Endodermal cell (in vitro differentiated cells): Measurements from ENCODE around the gene UBTF. TPM values are rescaled to one million over a fixed set of nuclear protein-coding genes. Genes with fewer than 3 reads are reported as not detected.

Experiments used
- DNase-seq: peaks from one replicate; pipeline ENCODE4 v3.0.0-alpha.2; 2017
- H3K27ac ChIP-seq: 2 replicates; pipeline ENCODE4 v1.5.1; 2013; ENCODE audit warnings: mild to moderate bottlenecking, low read depth, low read length, moderate library complexity
- H3K27me3 ChIP-seq: 2 replicates; pipeline ENCODE4 v1.6.1; 2013; ENCODE audit warnings: mild to moderate bottlenecking, low read length, moderate library complexity; ENCODE audit not compliant: insufficient read depth, control insufficient read depth, poor library complexity, severe bottlenecking
- H3K36me3 ChIP-seq: 2 replicates; pipeline ENCODE4 v1.7.0; 2013; ENCODE audit warnings: mild to moderate bottlenecking, low read length, moderate library complexity; ENCODE audit not compliant: control insufficient read depth, insufficient read depth
- H3K4me1 ChIP-seq: one replicate; pipeline ENCODE4 v1.7.0; 2013; ENCODE audit warnings: low read length; ENCODE audit not compliant: control insufficient read depth, insufficient read depth
- H3K4me3 ChIP-seq: 2 replicates; pipeline ENCODE4 v1.5.1; 2013; ENCODE audit warnings: mild to moderate bottlenecking, low read length, moderate library complexity
- H3K9ac ChIP-seq: 2 replicates; pipeline ENCODE4 v1.6.1; 2013; ENCODE audit warnings: mild to moderate bottlenecking, low read length, moderate library complexity; ENCODE audit not compliant: poor library complexity, severe bottlenecking; ENCODE audit errors: extremely low read depth
- H3K9me3 ChIP-seq: 2 replicates; pipeline ENCODE4 v1.6.1; 2013; ENCODE audit warnings: mild to moderate bottlenecking, low read length, moderate library complexity; ENCODE audit not compliant: control insufficient read depth
- H3K27ac Mint-ChIP-seq: 2 replicates; pipeline ENCODE4 v1.8.0; 2020; ENCODE audit warnings: mixed read lengths
- H3K27me3 Mint-ChIP-seq: 2 replicates; pipeline ENCODE4 v1.8.0; 2021; ENCODE audit warnings: mild to moderate bottlenecking, mixed read lengths; ENCODE audit not compliant: insufficient read depth
- H3K36me3 Mint-ChIP-seq: 2 replicates; pipeline ENCODE4 v1.8.0; 2020; ENCODE audit warnings: low read depth, mixed read lengths
- H3K4me1 Mint-ChIP-seq: 2 replicates; pipeline ENCODE4 v1.8.0; 2020; ENCODE audit warnings: mixed read lengths
- H3K4me3 Mint-ChIP-seq: 2 replicates; pipeline ENCODE4 v1.8.0; 2020; ENCODE audit warnings: mild to moderate bottlenecking, moderate library complexity, mixed read lengths
- H3K9me3 Mint-ChIP-seq: 2 replicates; pipeline ENCODE4 v1.8.0; 2020; ENCODE audit warnings: mild to moderate bottlenecking, mixed read lengths
- WGBS, 2 experiments: methylation state at CpG; one replicate each; pipeline versions ENCODE4 v1.1.5 to v1.1.7; 2013; ENCODE audit warnings: missing lambda C conversion rate in 2 of 2, mixed read lengths in 1 of 2; ENCODE audit not compliant: insufficient coverage in 1 of 2, insufficient read length in 1 of 2; 5-methylcytosine and 5-hydroxymethylcytosine counted together
- total RNA-seq, 2 donors: library from RNA; stranded (reverse); fragmentation: NEBNext Ultra II Directional in 1 of 2; extraction: Animal tissue kit (Norgen Biotek cat#: 25700) in 1 of 2; gene quantifications; 2 replicates in 1 of 2; 3 replicates in 1 of 2; pipeline ENCODE4 v1.2.1, GENCODE V29; 2021
- TF ChIP-seq, protein P1 (sequence below): fragments of 200-600 bp; sonication (generic); conservative IDR thresholded peaks from 2 replicates; pipeline ENCODE4 v1.5.0; 2021; ENCODE audit warnings: antibody characterized with exemption, mild to moderate bottlenecking

The UBTF gene
- total RNA-seq, 2 donors from 2014 or later, result 62.0 to 89.9 TPM

DNA sequence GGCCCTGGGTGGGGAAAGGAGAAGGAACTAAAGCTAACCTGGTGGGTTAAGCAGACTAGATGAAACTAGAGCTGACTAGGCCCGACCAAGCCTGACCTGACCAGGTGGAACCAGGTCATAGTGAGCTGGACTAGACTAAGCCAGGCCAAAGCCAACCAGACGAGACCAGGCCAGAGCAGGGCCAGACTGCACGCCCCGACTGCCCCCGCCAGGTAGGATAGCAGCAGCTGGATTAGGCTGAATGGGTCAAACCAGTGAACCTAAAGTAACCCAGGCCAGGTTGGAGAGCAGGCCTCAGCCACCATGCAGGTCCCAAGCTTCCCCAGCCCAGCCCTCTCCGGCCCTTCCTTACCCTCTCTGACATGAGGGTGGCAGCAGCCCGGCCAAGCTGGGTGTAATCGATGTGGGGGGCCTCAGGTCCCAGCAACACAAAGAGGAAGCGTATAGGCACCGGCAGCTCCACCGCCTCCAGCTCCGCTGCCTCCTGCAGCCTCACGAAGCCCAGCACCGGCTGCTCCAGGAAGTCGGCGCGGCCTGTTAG is 39.4 kb upstream of the UBTF start:
- peaks cover 6% of the 10 kb centered on the region for H3K4me1 Mint-ChIP-seq
- TF ChIP-seq, protein P1, sequence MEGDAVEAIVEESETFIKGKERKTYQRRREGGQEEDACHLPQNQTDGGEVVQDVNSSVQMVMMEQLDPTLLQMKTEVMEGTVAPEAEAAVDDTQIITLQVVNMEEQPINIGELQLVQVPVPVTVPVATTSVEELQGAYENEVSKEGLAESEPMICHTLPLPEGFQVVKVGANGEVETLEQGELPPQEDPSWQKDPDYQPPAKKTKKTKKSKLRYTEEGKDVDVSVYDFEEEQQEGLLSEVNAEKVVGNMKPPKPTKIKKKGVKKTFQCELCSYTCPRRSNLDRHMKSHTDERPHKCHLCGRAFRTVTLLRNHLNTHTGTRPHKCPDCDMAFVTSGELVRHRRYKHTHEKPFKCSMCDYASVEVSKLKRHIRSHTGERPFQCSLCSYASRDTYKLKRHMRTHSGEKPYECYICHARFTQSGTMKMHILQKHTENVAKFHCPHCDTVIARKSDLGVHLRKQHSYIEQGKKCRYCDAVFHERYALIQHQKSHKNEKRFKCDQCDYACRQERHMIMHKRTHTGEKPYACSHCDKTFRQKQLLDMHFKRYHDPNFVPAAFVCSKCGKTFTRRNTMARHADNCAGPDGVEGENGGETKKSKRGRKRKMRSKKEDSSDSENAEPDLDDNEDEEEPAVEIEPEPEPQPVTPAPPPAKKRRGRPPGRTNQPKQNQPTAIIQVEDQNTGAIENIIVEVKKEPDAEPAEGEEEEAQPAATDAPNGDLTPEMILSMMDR, result no peak
- no peaks in the 10 kb centered on the region for H3K36me3 Mint-ChIP-seq
- H3K4me3 Mint-ChIP-seq, result no peak overlapping the region
- H3K27ac ChIP-seq, result no peak overlapping the region
- H3K9ac ChIP-seq, result no peak overlapping the region
- H3K4me1 ChIP-seq, result no peaks in the 10 kb centered on the region
- H3K27me3 Mint-ChIP-seq, result peaks cover 15% of the 10 kb centered on the region
- no peaks in the 10 kb centered on the region for H3K9me3 ChIP-seq
- WGBS, 2 experiments, result 91% methylated on average over 9 to 17 of the region's 17 CpGs
- no peak for DNase-seq
- H3K9me3 Mint-ChIP-seq, result no peaks in the 10 kb centered on the region
- no peaks in the 10 kb centered on the region for H3K27me3 ChIP-seq
- no peaks in the 10 kb centered on the region for H3K36me3 ChIP-seq
- H3K4me3 ChIP-seq, result no peak overlapping the region
- no peak overlapping the region for H3K27ac Mint-ChIP-seq

DNA sequence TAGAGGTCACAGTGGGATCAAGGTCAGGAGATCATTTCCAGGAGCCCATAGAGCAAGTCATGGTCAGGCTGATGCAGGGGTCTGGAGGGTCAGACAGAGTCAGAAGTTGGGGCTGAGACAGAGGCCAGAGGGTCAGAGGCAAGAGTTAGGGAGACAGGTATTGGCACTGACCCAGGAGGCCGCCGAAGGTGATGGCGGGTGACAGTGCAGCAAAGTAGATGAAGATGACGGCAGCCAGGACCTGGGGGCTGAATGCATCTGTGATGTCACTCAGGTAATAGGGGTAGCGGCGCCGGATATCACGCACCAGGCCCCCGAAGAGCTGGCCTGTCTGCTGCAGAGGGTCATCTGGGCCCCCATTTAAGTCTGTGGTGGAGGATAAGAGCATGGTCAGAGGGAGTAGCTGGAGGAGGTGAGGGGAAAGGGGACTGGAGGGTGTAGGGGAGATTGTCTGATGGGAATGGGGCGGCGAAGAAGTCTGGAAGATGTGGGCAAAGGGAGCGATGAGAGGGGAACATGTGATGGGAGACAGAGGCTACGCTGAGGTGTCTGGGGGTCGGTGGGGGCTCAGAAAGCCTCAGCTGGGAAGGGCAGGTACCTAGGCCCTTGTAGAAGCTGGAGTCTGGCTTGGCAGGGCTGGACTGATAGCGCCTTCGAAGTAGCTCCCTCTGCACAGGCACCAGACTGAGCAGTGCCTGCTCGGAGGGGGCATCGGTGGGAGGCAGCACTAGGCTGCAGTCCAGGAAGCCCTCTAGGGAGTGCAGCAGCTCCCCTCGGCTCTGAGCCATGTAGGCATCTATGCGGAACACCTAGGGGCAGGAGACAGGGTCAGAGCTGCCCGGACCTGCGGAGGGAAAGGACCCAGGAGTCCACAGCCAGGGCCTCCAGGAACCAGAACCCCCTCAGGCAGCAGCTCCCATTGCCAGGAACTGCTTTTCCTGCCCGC is 38.6 kb upstream of the UBTF start:
- H3K4me3 ChIP-seq, result no peak overlapping the region
- no peaks in the 10 kb centered on the region for H3K9me3 Mint-ChIP-seq
- H3K36me3 Mint-ChIP-seq, result no peaks in the 10 kb centered on the region
- no peak for DNase-seq
- TF ChIP-seq, protein P1, result no peak
- H3K4me1 Mint-ChIP-seq, result peaks cover 6% of the 10 kb centered on the region
- no peaks in the 10 kb centered on the region for H3K36me3 ChIP-seq
- no peaks in the 10 kb centered on the region for H3K4me1 ChIP-seq
- no peaks in the 10 kb centered on the region for H3K9me3 ChIP-seq
- H3K9ac ChIP-seq, result no peak overlapping the region
- peaks cover 10% of the 10 kb centered on the region for H3K27me3 Mint-ChIP-seq
- H3K27ac Mint-ChIP-seq, result no peak overlapping the region
- no peak overlapping the region for H3K27ac ChIP-seq
- H3K4me3 Mint-ChIP-seq, result no peak overlapping the region
- no peaks in the 10 kb centered on the region for H3K27me3 ChIP-seq
- WGBS, 2 experiments, result 88 to 95% methylated on average over 19 to 23 of the region's 23 CpGs

DNA sequence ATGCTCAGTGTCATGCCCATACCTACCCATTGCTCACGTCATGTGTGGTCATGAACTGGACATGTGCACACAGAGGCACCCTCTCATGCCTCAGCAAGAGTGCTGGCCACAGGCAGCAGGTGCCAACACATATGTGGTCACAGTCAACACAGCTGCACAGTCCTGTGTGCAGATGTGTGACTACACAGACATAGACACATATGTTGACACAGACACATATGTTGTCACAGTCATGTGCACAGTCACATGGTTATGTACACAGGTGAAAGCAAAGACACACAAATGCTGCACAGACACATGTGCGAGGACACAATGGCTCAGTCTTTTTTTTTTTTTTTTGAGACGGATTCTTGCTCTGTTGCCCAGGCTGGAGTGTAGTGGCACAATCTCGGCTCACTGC is 37.2 kb upstream of the UBTF start:
- Histone ChIP-seq H3K9me3 (no peaks in the 10 kb centered on the region), H3K27me3 (no peaks in the 10 kb centered on the region), H3K9ac (no peak overlapping the region), H3K4me3 (no peak overlapping the region), H3K27ac (no peak overlapping the region), H3K4me1 (no peaks in the 10 kb centered on the region), H3K36me3 (no peaks in the 10 kb centered on the region)
- Mint-ChIP-seq H3K36me3 (no peaks in the 10 kb centered on the region), H3K4me3 (no peak overlapping the region), H3K9me3 (no peaks in the 10 kb centered on the region), H3K4me1 (peaks cover 6% of the 10 kb centered on the region), H3K27ac (no peak overlapping the region), H3K27me3 (peaks cover 7% of the 10 kb centered on the region)
- no peak for DNase-seq
- TF ChIP-seq, protein P1, result no peak
- WGBS, 2 experiments, result 89 to 90% methylated on average over 1 to 4 of the region's 4 CpGs
